K562 (cell line): ENCODE measurements around the gene MLX. TPM values are rescaled to one million over a fixed set of nuclear protein-coding genes. Genes with fewer than 3 reads are reported as not detected.

Experiments used
- ATF1 ChIP-seq, 2 experiments: fragments of 450-650 bp in 1 of 2; IDR thresholded peaks; 2 replicates each; pipeline ENCODE4 v1.6.1; 2016; ENCODE audit warnings: missing compliant biosample characterization in 1 of 2, missing genetic modification characterization in 1 of 2
- CAMTA2 ChIP-seq: fragments of 250-450 bp; sonication (Bioruptor Pico); conservative IDR thresholded peaks from 2 replicates; pipeline ENCODE4 v1.5.1; 2022
- CSDE1 ChIP-seq, 2 experiments: fragments of 450-650 bp; IDR thresholded peaks; 2 replicates each; pipeline ENCODE4 v1.6.1; 2016; ENCODE audit warnings: mild to moderate bottlenecking in 1 of 2
- KDM5B ChIP-seq: fragments of 200-600 bp; sonication (generic); IDR thresholded peaks from 2 replicates; pipeline ENCODE4 v1.6.1; 2012; ENCODE audit warnings: low read depth, mild to moderate bottlenecking, moderate library complexity, low read length, control low read depth, inconsistent platforms; ENCODE audit not compliant: insufficient replicate concordance
- NCOA1 ChIP-seq: fragments of 450-650 bp; IDR thresholded peaks from 2 replicates; pipeline ENCODE4 v1.6.1; 2016; ENCODE audit warnings: low read depth
- POLR2H ChIP-seq: IDR thresholded peaks from 2 replicates; pipeline ENCODE4 v1.6.1; 2016; ENCODE audit warnings: missing genetic modification characterization, low read depth, mild to moderate bottlenecking, control low read depth, missing compliant biosample characterization, moderate library complexity
- RAD51 ChIP-seq: fragments of 450-650 bp; IDR thresholded peaks from 2 replicates; pipeline ENCODE4 v1.7.1; 2016; ENCODE audit warnings: low read depth, mild to moderate bottlenecking, borderline replicate concordance
- RBBP5 ChIP-seq: fragments of 200-600 bp; sonication (generic); IDR thresholded peaks from 2 replicates; pipeline ENCODE4 v1.6.1; 2012; ENCODE audit warnings: borderline replicate concordance, mild to moderate bottlenecking, low read length, control low read depth, inconsistent platforms; ENCODE audit not compliant: insufficient read depth, poor library complexity, severe bottlenecking
- polyA plus RNA-seq, 8 experiments: library from polyadenylated mRNA; depleted of rRNA in 4 of 8; stranded (reverse) in 5 of 8; unstranded in 3 of 8; fragments of >200 nt; fragmentation: Nextera tagmentation in 2 of 8; fragmentation: Illumina TruSeq in 1 of 8; extraction: Ambion mirVana in 2 of 8; extraction: Trizol in 1 of 8; gene quantifications; 2 replicates each; pipeline versions ENCODE4 v1.2.1 to v1.2.3, GENCODE V29; 2011 to 2014; ENCODE audit warnings: inconsistent platforms in 1 of 8, missing spikeins in 1 of 8
- total RNA-seq, 7 experiments: library from RNA; depleted of rRNA in 6 of 7; stranded (reverse); fragments of >200 nt in 6 of 7; fragmentation: Illumina TruSeq in 2 of 7; extraction: Trizol in 2 of 7; gene quantifications; 2 replicates each; pipeline versions ENCODE4 v1.2.1 to v1.2.3, GENCODE V29; 2011 to 2021; ENCODE audit warnings: low replicate concordance in 1 of 7
- TF ChIP-seq, protein P1 (sequence below), 2 experiments: IDR thresholded peaks; 2 replicates each; pipeline ENCODE4 v1.6.1; 2011; ENCODE audit warnings: borderline replicate concordance in 1 of 2, control low read depth in 1 of 2, low read depth in 1 of 2, low read length in 1 of 2, mild to moderate bottlenecking in 1 of 2, mixed read lengths in 1 of 2, moderate library complexity in 1 of 2; ENCODE audit not compliant: insufficient read depth in 1 of 2, insufficient read length in 1 of 2, poor library complexity in 1 of 2, severe bottlenecking in 1 of 2; ENCODE audit errors: extremely low read depth in 1 of 2
- TF ChIP-seq, protein P2 (sequence below): sonication (generic); formaldehyde crosslinking; IDR thresholded peaks from 2 replicates; pipeline ENCODE4 v1.8.0; 2023; ENCODE audit warnings: missing genetic modification reagents, mild to moderate bottlenecking, borderline replicate concordance
- TF ChIP-seq, protein P3 (sequence below): fragments of 200-800 bp; sonication (Bioruptor generic); IDR thresholded peaks from 2 replicates; pipeline ENCODE4 v1.6.1; 2017; ENCODE audit warnings: missing genetic modification characterization, missing compliant biosample characterization
- TF ChIP-seq, protein P4 (sequence below): sonication (generic); formaldehyde crosslinking; IDR thresholded peaks from 2 replicates; pipeline ENCODE4 v1.8.1; 2023; ENCODE audit warnings: mild to moderate bottlenecking, missing genetic modification reagents
- TF ChIP-seq, protein P5 (sequence below): sonication (generic); formaldehyde crosslinking; IDR thresholded peaks from 2 replicates; pipeline ENCODE4 v1.8.0; 2022; ENCODE audit warnings: missing genetic modification reagents, mild to moderate bottlenecking, moderate library complexity, borderline replicate concordance

MLX gene
- total and polyA plus RNA-seq, 9 of the 15 experiments (the other 6 are each of a cell fraction or from before 2014, with no cell fraction given), result 42.9 to 100 (median 58.9) TPM

DNA sequence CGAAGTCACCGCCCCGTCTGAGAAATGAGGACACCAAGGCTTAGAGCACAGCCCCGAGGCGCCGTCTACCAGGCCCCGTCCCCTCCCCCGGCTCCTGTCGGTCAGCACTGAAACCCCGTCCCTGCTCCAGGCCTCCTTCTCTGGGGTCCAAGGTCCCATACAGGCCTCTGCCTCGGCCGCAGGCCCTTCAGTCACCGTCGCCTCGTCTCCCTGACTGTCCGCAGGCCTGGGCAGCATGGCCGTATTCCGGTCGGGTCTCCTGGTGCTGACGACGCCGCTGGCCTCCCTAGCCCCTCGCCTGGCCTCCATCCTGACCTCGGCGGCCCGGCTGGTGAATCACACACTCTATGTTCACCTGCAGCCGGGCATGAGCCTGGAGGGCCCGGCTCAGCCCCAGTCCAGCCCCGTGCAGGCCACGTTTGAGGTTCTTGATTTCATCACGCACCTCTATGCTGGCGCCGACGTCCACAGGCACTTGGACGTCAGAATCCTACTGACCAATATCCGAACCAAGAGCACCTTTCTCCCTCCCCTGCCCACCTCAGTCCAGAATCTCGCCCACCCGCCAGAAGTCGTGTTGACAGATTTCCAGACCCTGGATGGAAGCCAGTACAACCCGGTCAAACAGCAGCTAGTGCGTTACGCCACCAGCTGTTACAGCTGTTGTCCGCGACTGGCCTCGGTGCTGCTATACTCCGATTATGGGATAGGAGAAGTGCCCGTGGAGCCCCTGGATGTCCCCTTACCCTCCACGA, 4.3 kb upstream of the MLX start (continued):
- TF ChIP-seq, protein P1, sequence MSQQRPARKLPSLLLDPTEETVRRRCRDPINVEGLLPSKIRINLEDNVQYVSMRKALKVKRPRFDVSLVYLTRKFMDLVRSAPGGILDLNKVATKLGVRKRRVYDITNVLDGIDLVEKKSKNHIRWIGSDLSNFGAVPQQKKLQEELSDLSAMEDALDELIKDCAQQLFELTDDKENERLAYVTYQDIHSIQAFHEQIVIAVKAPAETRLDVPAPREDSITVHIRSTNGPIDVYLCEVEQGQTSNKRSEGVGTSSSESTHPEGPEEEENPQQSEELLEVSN (IDR thresholded peaks at IDR 0.05; ENCODE audit: borderline replicate concordance in 1 of 2, extremely low read depth in 1 of 2, insufficient read depth in 1 of 2, insufficient read length in 1 of 2, low read depth in 1 of 2, low read length in 1 of 2, poor library complexity in 1 of 2, severe bottlenecking in 1 of 2), result peak in 1 of 2 experiments; percentile 33
- TF ChIP-seq NCOA1, result no peak
- TF ChIP-seq ATF1 (CRISPR knock-in tag; IDR thresholded peaks at IDR 0.05), result no peak
- TF ChIP-seq ATF1 (tag; IDR thresholded peaks at IDR 0.05), result 0 out of 2 replicates have a peak, but pooled peaks have one; percentile 0
- TF ChIP-seq, protein P2, sequence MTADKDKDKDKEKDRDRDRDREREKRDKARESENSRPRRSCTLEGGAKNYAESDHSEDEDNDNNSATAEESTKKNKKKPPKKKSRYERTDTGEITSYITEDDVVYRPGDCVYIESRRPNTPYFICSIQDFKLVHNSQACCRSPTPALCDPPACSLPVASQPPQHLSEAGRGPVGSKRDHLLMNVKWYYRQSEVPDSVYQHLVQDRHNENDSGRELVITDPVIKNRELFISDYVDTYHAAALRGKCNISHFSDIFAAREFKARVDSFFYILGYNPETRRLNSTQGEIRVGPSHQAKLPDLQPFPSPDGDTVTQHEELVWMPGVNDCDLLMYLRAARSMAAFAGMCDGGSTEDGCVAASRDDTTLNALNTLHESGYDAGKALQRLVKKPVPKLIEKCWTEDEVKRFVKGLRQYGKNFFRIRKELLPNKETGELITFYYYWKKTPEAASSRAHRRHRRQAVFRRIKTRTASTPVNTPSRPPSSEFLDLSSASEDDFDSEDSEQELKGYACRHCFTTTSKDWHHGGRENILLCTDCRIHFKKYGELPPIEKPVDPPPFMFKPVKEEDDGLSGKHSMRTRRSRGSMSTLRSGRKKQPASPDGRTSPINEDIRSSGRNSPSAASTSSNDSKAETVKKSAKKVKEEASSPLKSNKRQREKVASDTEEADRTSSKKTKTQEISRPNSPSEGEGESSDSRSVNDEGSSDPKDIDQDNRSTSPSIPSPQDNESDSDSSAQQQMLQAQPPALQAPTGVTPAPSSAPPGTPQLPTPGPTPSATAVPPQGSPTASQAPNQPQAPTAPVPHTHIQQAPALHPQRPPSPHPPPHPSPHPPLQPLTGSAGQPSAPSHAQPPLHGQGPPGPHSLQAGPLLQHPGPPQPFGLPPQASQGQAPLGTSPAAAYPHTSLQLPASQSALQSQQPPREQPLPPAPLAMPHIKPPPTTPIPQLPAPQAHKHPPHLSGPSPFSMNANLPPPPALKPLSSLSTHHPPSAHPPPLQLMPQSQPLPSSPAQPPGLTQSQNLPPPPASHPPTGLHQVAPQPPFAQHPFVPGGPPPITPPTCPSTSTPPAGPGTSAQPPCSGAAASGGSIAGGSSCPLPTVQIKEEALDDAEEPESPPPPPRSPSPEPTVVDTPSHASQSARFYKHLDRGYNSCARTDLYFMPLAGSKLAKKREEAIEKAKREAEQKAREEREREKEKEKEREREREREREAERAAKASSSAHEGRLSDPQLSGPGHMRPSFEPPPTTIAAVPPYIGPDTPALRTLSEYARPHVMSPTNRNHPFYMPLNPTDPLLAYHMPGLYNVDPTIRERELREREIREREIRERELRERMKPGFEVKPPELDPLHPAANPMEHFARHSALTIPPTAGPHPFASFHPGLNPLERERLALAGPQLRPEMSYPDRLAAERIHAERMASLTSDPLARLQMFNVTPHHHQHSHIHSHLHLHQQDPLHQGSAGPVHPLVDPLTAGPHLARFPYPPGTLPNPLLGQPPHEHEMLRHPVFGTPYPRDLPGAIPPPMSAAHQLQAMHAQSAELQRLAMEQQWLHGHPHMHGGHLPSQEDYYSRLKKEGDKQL (CRISPR knock-in tag), result no peak
- TF ChIP-seq, protein P3, sequence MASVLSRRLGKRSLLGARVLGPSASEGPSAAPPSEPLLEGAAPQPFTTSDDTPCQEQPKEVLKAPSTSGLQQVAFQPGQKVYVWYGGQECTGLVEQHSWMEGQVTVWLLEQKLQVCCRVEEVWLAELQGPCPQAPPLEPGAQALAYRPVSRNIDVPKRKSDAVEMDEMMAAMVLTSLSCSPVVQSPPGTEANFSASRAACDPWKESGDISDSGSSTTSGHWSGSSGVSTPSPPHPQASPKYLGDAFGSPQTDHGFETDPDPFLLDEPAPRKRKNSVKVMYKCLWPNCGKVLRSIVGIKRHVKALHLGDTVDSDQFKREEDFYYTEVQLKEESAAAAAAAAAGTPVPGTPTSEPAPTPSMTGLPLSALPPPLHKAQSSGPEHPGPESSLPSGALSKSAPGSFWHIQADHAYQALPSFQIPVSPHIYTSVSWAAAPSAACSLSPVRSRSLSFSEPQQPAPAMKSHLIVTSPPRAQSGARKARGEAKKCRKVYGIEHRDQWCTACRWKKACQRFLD (CRISPR knock-in tag), result peak; percentile 29; the same call in 1 of the 2 replicates
- TF ChIP-seq, protein P4, sequence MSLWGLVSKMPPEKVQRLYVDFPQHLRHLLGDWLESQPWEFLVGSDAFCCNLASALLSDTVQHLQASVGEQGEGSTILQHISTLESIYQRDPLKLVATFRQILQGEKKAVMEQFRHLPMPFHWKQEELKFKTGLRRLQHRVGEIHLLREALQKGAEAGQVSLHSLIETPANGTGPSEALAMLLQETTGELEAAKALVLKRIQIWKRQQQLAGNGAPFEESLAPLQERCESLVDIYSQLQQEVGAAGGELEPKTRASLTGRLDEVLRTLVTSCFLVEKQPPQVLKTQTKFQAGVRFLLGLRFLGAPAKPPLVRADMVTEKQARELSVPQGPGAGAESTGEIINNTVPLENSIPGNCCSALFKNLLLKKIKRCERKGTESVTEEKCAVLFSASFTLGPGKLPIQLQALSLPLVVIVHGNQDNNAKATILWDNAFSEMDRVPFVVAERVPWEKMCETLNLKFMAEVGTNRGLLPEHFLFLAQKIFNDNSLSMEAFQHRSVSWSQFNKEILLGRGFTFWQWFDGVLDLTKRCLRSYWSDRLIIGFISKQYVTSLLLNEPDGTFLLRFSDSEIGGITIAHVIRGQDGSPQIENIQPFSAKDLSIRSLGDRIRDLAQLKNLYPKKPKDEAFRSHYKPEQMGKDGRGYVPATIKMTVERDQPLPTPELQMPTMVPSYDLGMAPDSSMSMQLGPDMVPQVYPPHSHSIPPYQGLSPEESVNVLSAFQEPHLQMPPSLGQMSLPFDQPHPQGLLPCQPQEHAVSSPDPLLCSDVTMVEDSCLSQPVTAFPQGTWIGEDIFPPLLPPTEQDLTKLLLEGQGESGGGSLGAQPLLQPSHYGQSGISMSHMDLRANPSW (CRISPR knock-in tag), result peak; percentile 62; the same call in 1 of the 2 replicates
- TF ChIP-seq CSDE1 (IDR thresholded peaks at IDR 0.05), result no peak
- TF ChIP-seq, protein P5, sequence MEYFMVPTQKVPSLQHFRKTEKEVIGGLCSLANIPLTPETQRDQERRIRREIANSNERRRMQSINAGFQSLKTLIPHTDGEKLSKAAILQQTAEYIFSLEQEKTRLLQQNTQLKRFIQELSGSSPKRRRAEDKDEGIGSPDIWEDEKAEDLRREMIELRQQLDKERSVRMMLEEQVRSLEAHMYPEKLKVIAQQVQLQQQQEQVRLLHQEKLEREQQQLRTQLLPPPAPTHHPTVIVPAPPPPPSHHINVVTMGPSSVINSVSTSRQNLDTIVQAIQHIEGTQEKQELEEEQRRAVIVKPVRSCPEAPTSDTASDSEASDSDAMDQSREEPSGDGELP, result peak; percentile 88
- no peak for TF ChIP-seq POLR2H (tag)
- TF ChIP-seq RBBP5, result peak; percentile 61
- TF ChIP-seq CAMTA2 (CRISPR knock-in tag), result no peak
- TF ChIP-seq RAD51, result no peak
- no peak for TF ChIP-seq KDM5B
